ENCODE results near the gene NAALADL2. TPM values are rescaled to one million over a fixed set of nuclear protein-coding genes. Genes with fewer than 3 reads are reported as not detected.

NAALADL2 gene
- total and polyA plus RNA-seq, 2 donors (not counting 1 experiment from before 2014, with no cell fraction given): not detected

DNA sequence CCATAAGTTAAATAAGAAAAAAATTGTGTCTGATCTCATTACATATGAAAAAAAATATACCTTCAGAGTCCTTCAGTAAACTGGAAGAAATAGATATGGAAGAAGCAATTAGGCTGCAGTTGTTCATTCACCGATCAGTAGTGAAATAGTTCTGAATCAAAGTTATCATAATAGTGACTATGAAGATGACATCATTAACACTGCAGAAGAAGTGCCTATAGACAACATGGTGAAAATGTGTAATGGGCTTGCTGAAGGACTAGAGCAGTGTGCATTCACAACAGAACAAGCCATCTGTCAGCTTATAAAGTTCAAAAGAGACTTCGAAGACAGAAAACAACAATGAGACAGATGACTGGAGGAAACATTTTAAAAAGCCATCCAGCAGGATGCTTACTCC is 144.5 kb downstream of the NAALADL2 start:
- WGBS (ENCODE audit: insufficient coverage): 100% methylated on average over 1 of the region's 2 CpGs
- H3K9me3 Mint-ChIP-seq (ENCODE audit: insufficient read depth): no peaks in the 10 kb centered on the region
- no peaks in the 10 kb centered on the region for H3K4me1 Mint-ChIP-seq
- CTCF ChIA-PET: no interaction called here
- H3K9me3 ChIP-seq (ENCODE audit: control extremely low read depth in 1 of 3, control insufficient read depth in 2 of 3, insufficient read depth in 1 of 3, low read length in 2 of 3): peaks cover 0 to 1% (median 0%) of the 10 kb centered on the region in 3 donors
- H3K4me3 Mint-ChIP-seq: no peak overlapping the region
- H3K27ac Mint-ChIP-seq: no peak overlapping the region
- no peak overlapping the region for H3K4me2 ChIP-seq (replicated peaks; ENCODE audit: low read depth, low read length, poor library complexity, severe bottlenecking)
- intact Hi-C loops (cut with micrococcal nuclease): no loop called here
- no peaks in the 10 kb centered on the region for H4K20me1 ChIP-seq (ENCODE audit: control insufficient read depth, insufficient read depth, low read length, poor library complexity, severe bottlenecking)
- no peak overlapping the region for H2AFZ ChIP-seq (ENCODE audit: insufficient read depth, low read depth, low read length, poor library complexity, severe bottlenecking)
- TF ChIP-seq, protein P1, sequence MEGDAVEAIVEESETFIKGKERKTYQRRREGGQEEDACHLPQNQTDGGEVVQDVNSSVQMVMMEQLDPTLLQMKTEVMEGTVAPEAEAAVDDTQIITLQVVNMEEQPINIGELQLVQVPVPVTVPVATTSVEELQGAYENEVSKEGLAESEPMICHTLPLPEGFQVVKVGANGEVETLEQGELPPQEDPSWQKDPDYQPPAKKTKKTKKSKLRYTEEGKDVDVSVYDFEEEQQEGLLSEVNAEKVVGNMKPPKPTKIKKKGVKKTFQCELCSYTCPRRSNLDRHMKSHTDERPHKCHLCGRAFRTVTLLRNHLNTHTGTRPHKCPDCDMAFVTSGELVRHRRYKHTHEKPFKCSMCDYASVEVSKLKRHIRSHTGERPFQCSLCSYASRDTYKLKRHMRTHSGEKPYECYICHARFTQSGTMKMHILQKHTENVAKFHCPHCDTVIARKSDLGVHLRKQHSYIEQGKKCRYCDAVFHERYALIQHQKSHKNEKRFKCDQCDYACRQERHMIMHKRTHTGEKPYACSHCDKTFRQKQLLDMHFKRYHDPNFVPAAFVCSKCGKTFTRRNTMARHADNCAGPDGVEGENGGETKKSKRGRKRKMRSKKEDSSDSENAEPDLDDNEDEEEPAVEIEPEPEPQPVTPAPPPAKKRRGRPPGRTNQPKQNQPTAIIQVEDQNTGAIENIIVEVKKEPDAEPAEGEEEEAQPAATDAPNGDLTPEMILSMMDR (IDR thresholded peaks at IDR 0.05): no peak
- TF ChIP-seq EZH2 (IDR thresholded peaks at IDR 0.05; ENCODE audit: borderline replicate concordance, insufficient read depth, low read depth, low read length, poor library complexity, severe bottlenecking): no peak
- no peaks in the 10 kb centered on the region for H3K36me3 ChIP-seq (replicated peaks in 1 of 2; ENCODE audit: control extremely low read depth in 1 of 2, control insufficient read depth in 1 of 2, extremely low read depth in 1 of 2, insufficient read depth in 2 of 2, low read length in 1 of 2)
- no peaks in the 10 kb centered on the region for H3K27me3 ChIP-seq (replicated peaks in 1 of 4; ENCODE audit: control extremely low read depth in 1 of 4, control insufficient read depth in 3 of 4, insufficient read depth in 4 of 4, low read length in 3 of 4)
- POLR2A ChIA-PET: no interaction called here
- H3K4me1 ChIP-seq (ENCODE audit: control insufficient read depth in 2 of 2, insufficient read depth in 2 of 2, low read length in 2 of 2): no peaks in the 10 kb centered on the region
- H3K27ac ChIP-seq (ENCODE audit: low read length in 2 of 2): no peak overlapping the region
- no peak for ATAC-seq (ENCODE audit: low read depth)
- no peak overlapping the region for H3K9ac ChIP-seq (ENCODE audit: low read length)
- H3K79me2 ChIP-seq (ENCODE audit: control insufficient read depth, insufficient read depth, low read length): no peaks in the 10 kb centered on the region
- H3K4me3 ChIP-seq (ENCODE audit: control extremely low read depth in 1 of 5, extremely low read depth in 1 of 5, insufficient read depth in 1 of 5, low read depth in 2 of 5, low read length in 4 of 5): no peak overlapping the region
- DNase-seq: no peak
- H3K27me3 Mint-ChIP-seq: no peaks in the 10 kb centered on the region

DNA sequence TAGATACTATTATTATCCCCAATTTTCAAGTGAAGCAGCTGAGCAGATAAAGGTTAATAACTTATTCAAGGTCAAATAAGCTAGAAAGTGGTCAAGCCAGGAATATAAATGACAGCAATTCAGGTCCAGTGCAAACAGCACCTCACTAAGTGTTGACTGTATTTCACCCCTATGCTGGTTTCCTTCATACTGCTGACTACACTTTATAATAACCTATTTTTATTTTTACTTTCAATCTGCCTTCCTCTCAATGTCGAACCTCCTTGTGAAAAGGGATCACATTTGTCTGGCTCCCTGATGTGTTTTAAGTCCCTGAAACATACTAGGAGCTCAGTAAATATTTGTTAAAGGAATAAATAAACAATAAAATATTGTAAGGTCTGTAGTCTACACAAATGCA is 146.1 kb downstream of the NAALADL2 start:
- POLR2A ChIA-PET: no interaction called here
- no CpG with 5 or more reads among the region's 1 CpG for whole genome bisulfite sequencing (ENCODE audit: insufficient coverage)
- no peak overlapping the region for H3K27ac Mint-ChIP-seq

More for the DNA sequence above, 146.1 kb downstream of the NAALADL2 start:
- H3K27me3 Mint-ChIP-seq: no peaks in the 10 kb centered on the region
- CTCF ChIA-PET: no interaction called here
- DNase-seq (no peak), ATAC-seq (ENCODE audit: low read depth) (no peak)
- no peak overlapping the region for H3K4me3 ChIP-seq (ENCODE audit: control extremely low read depth in 1 of 5, extremely low read depth in 1 of 5, insufficient read depth in 1 of 5, low read depth in 2 of 5, low read length in 4 of 5)
- no peaks in the 10 kb centered on the region for H3K9me3 Mint-ChIP-seq (ENCODE audit: insufficient read depth)
- no peaks in the 10 kb centered on the region for H3K36me3 ChIP-seq (replicated peaks in 1 of 2; ENCODE audit: control extremely low read depth in 1 of 2, control insufficient read depth in 1 of 2, extremely low read depth in 1 of 2, insufficient read depth in 2 of 2, low read length in 1 of 2)
- H2AFZ ChIP-seq (ENCODE audit: insufficient read depth, low read depth, low read length, poor library complexity, severe bottlenecking): no peak overlapping the region
- H3K27me3 ChIP-seq (replicated peaks in 1 of 4; ENCODE audit: control extremely low read depth in 1 of 4, control insufficient read depth in 3 of 4, insufficient read depth in 4 of 4, low read length in 3 of 4): no peaks in the 10 kb centered on the region
- no peak overlapping the region for H3K9ac ChIP-seq (ENCODE audit: low read length)
- TF ChIP-seq, protein P1 (IDR thresholded peaks at IDR 0.05): no peak
- TF ChIP-seq EZH2 (IDR thresholded peaks at IDR 0.05; ENCODE audit: borderline replicate concordance, insufficient read depth, low read depth, low read length, poor library complexity, severe bottlenecking): no peak
- H4K20me1 ChIP-seq (ENCODE audit: control insufficient read depth, insufficient read depth, low read length, poor library complexity, severe bottlenecking): no peaks in the 10 kb centered on the region
- no peaks in the 10 kb centered on the region for H3K4me1 ChIP-seq (ENCODE audit: control insufficient read depth in 2 of 2, insufficient read depth in 2 of 2, low read length in 2 of 2)
- intact Hi-C loops (cut with micrococcal nuclease): no loop called here
- no peak overlapping the region for H3K4me2 ChIP-seq (replicated peaks; ENCODE audit: low read depth, low read length, poor library complexity, severe bottlenecking)
- H3K79me2 ChIP-seq (ENCODE audit: control insufficient read depth, insufficient read depth, low read length): no peaks in the 10 kb centered on the region
- no peaks in the 10 kb centered on the region for H3K4me1 Mint-ChIP-seq
- H3K4me3 Mint-ChIP-seq: no peak overlapping the region
- no peak overlapping the region for H3K27ac ChIP-seq (ENCODE audit: low read length in 2 of 2)
- no peaks in the 10 kb centered on the region for H3K9me3 ChIP-seq (ENCODE audit: control extremely low read depth in 1 of 3, control insufficient read depth in 2 of 3, insufficient read depth in 1 of 3, low read length in 2 of 3)

Data from B cell (primary cell).